GM19023 (cell line): ENCODE data around the gene POLR2C.

Source experiments
- ATAC-seq: cut with Tn5 transposase; IDR thresholded peaks from one replicate; pipeline ENCODE4 v1.9.1; 2021; ENCODE audit warnings: mild to moderate bottlenecking, moderate library complexity; ENCODE audit not compliant: unreplicated experiment

The POLR2C gene

GRCh38 chr16:57500578-57501111 lies 38.2 kb downstream of the POLR2C start:
- no peak for ATAC-seq

GRCh38 chr16:57501492-57501891 lies 39.0 kb downstream of the POLR2C start:
- ATAC-seq = no peak

- no peak for ATAC-seq
Measured at GRCh38 chr16:57502048-57502775, 39.7 kb downstream of the POLR2C start.

- ATAC-seq = no peak
Measured at GRCh38 chr16:57503366-57503765, 40.9 kb downstream of the POLR2C start.

GRCh38 chr16:57504001-57504400 lies 41.5 kb downstream of the POLR2C start:
- no peak for ATAC-seq

GRCh38 chr16:57504491-57504890 lies 42.0 kb downstream of the POLR2C start:
- no peak for ATAC-seq

- ATAC-seq = no peak
Measured at GRCh38 chr16:57505169-57505568, 42.7 kb downstream of the POLR2C start.

- ATAC-seq = no peak
Measured at GRCh38 chr16:57507136-57508034, 44.9 kb downstream of the POLR2C start.

- ATAC-seq = no peak
Measured at GRCh38 chr16:57508035-57508425, 45.6 kb downstream of the POLR2C start.

- no peak for ATAC-seq
Measured at GRCh38 chr16:57509231-57509923, 46.9 kb downstream of the POLR2C start.

GRCh38 chr16:57510016-57510871 lies 47.8 kb downstream of the POLR2C start:
- no peak for ATAC-seq

- no peak for ATAC-seq
Measured at GRCh38 chr16:57512296-57513001, 50.0 kb downstream of the POLR2C start.

- ATAC-seq = no peak
Measured at GRCh38 chr16:57513371-57514102, 51.1 kb downstream of the POLR2C start.

- ATAC-seq = no peak
Measured at GRCh38 chr16:57514371-57514770, 51.9 kb downstream of the POLR2C start.

- no peak for ATAC-seq
Measured at GRCh38 chr16:57514791-57515600, 52.5 kb downstream of the POLR2C start.

GRCh38 chr16:57516176-57516725 lies 53.8 kb downstream of the POLR2C start:
- ATAC-seq = no peak

GRCh38 chr16:57516773-57517172 lies 54.3 kb downstream of the POLR2C start:
- ATAC-seq = no peak
